Measurements from ENCODE around the gene RNLS. TPM values are rescaled to one million over a fixed set of nuclear protein-coding genes. Genes with fewer than 3 reads are reported as not detected.

RNLS gene
- polyA plus RNA-seq, 3 donors = 3.3 to 3.9 (median 3.7) TPM

GRCh38 chr10:88318803-88319202 lies 264.3 kb downstream of the RNLS start:
- Histone ChIP-seq H3K9ac (ENCODE audit: insufficient read depth, low read length, poor library complexity, severe bottlenecking) (no peak overlapping the region), H3K27me3 (ENCODE audit: control insufficient read depth in 2 of 2, insufficient read depth in 2 of 2, low read length in 2 of 2) (no peaks in the 10 kb centered on the region), H4K20me1 (ENCODE audit: insufficient read depth, low read length) (no peaks in the 10 kb centered on the region), H3K36me3 (replicated peaks in 1 of 2; ENCODE audit: control insufficient read depth in 1 of 2, insufficient read depth in 2 of 2, low read length in 2 of 2) (no peaks in the 10 kb centered on the region), H2AFZ (ENCODE audit: insufficient read depth, low read depth, low read length, poor library complexity, severe bottlenecking) (no peak overlapping the region), H3K9me3 (replicated peaks in 1 of 2; ENCODE audit: control insufficient read depth in 1 of 2, insufficient read depth in 1 of 2, low read length in 2 of 2) (peaks cover 7 to 22% of the 10 kb centered on the region in 2 donors), H3K4me1 (ENCODE audit: control insufficient read depth in 1 of 2, insufficient read depth in 2 of 2, low read length in 2 of 2) (peaks cover 3 to 10% of the 10 kb centered on the region in 2 donors), H3K27ac (ENCODE audit: low read depth in 1 of 2, low read length in 2 of 2) (no peak overlapping the region), H3K4me2 (replicated peaks; ENCODE audit: extremely low read depth, low read length, poor library complexity, severe bottlenecking) (no peak overlapping the region), H3K4me3 (replicated peaks in 1 of 3; ENCODE audit: low read depth in 2 of 3, low read length in 3 of 3) (no peak overlapping the region), H3K79me2 (ENCODE audit: insufficient read depth, low read length) (no peaks in the 10 kb centered on the region)
- Mint-ChIP-seq H3K27ac (peak overlapping the region in 1 of 7 donors; percentile 21), H3K4me3 (no peak overlapping the region), H3K36me3 (peaks cover 6 to 19% of the 10 kb centered on the region in 2 donors), H3K27me3 (ENCODE audit: low read depth in 3 of 3) (peaks cover 0 to 3% (median 1%) of the 10 kb centered on the region in 3 donors), H3K9me3 (peaks cover 14 to 37% (median 28%) of the 10 kb centered on the region in 7 donors), H3K4me1 (peaks cover 17% of the 10 kb centered on the region)
- no peak for TF ChIP-seq CTCF (IDR thresholded peaks at IDR 0.05)
- DNase-seq = no peak
- no CpG with 5 or more reads among the region's 2 CpGs for WGBS (ENCODE audit: insufficient coverage)
- intact Hi-C loops (cut with micrococcal nuclease) = no loop called here

- Histone ChIP-seq H3K4me1 (ENCODE audit: control insufficient read depth in 1 of 2, insufficient read depth in 2 of 2, low read length in 2 of 2) (peaks cover 3 to 10% of the 10 kb centered on the region in 2 donors), H4K20me1 (ENCODE audit: insufficient read depth, low read length) (no peaks in the 10 kb centered on the region), H3K4me2 (replicated peaks; ENCODE audit: extremely low read depth, low read length, poor library complexity, severe bottlenecking) (no peak overlapping the region), H3K27ac (ENCODE audit: low read depth in 1 of 2, low read length in 2 of 2) (no peak overlapping the region), H3K4me3 (replicated peaks in 1 of 3; ENCODE audit: low read depth in 2 of 3, low read length in 3 of 3) (no peak overlapping the region), H3K79me2 (ENCODE audit: insufficient read depth, low read length) (no peaks in the 10 kb centered on the region), H3K27me3 (ENCODE audit: control insufficient read depth in 2 of 2, insufficient read depth in 2 of 2, low read length in 2 of 2) (no peaks in the 10 kb centered on the region), H2AFZ (ENCODE audit: insufficient read depth, low read depth, low read length, poor library complexity, severe bottlenecking) (no peak overlapping the region), H3K9ac (ENCODE audit: insufficient read depth, low read length, poor library complexity, severe bottlenecking) (no peak overlapping the region), H3K9me3 (replicated peaks in 1 of 2; ENCODE audit: control insufficient read depth in 1 of 2, insufficient read depth in 1 of 2, low read length in 2 of 2) (peaks cover 7 to 22% of the 10 kb centered on the region in 2 donors), H3K36me3 (replicated peaks in 1 of 2; ENCODE audit: control insufficient read depth in 1 of 2, insufficient read depth in 2 of 2, low read length in 2 of 2) (no peaks in the 10 kb centered on the region)
- peaks cover 7 to 19% of the 10 kb centered on the region in 2 donors for H3K36me3 Mint-ChIP-seq
- no peak for TF ChIP-seq CTCF (IDR thresholded peaks at IDR 0.05)
- no peak overlapping the region for H3K27ac Mint-ChIP-seq
- intact Hi-C loops (cut with micrococcal nuclease) = no loop called here
- DNase-seq = no peak
- H3K4me3 Mint-ChIP-seq = no peak overlapping the region
- peaks cover 14 to 35% (median 25%) of the 10 kb centered on the region in 7 donors for H3K9me3 Mint-ChIP-seq
- peaks cover 0 to 1% (median 1%) of the 10 kb centered on the region in 3 donors for H3K27me3 Mint-ChIP-seq (ENCODE audit: low read depth in 3 of 3)
- peaks cover 19% of the 10 kb centered on the region for H3K4me1 Mint-ChIP-seq
Observed at GRCh38 chr10:88317099-88317498, 266.0 kb downstream of the RNLS start.

Measured in CD14-positive monocyte (primary cell).